ENCODE results near the gene STAG2. TPM values are rescaled to one million over a fixed set of nuclear protein-coding genes. Genes with fewer than 3 reads are reported as not detected.
A peak's percentile ranks its signal among the peaks of the same experiment; 100 is the strongest.

STAG2 gene
- polyA plus RNA-seq, 1 donor (not counting 4 experiments of a cell fraction or from before 2014, with no cell fraction given) = 42.9 TPM

DNA sequence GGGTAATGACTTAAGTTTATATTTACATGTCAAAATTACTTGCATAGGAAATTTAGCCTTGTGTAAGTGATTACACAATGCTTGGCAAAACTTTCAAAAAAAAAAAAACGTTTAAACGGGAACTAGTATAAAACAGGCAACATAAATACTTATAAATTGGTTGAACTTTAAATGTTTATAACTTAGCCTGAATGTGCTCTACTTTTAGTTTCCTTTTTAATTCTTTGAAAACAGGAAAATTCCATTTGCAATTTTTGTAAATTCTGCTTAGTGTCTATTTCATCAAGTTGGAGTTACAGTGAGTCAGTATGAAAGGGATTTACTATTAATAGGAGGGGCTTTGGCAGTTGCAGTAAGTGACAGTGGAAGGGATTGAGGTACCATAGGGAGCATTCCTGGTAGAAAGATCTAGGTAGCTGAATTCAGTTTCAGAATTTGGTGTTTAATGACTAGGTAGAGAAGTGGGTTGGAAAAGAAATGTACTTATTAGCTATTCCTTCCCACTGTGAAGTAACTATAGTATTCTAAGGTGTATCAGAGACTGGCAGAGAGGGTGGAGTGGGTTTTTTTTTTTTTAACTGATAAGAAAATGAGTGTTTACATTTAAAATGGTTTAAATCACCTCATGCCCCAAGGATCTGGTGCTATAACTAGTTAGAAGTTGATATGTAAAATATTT, 2.8 kb downstream of the STAG2 start:
- Histone ChIP-seq H3K9me3 (ENCODE audit: control insufficient read depth, low read depth, low read length) (no peaks in the 10 kb centered on the region), H3K79me2 (ENCODE audit: control insufficient read depth, insufficient read depth, low read length) (peaks cover 60% of the 10 kb centered on the region), H2AFZ (ENCODE audit: control insufficient read depth, low read length) (no peak overlapping the region), H3K4me2 (ENCODE audit: control insufficient read depth, extremely low read depth, insufficient read depth, low read depth, low read length) (peak overlapping the region; percentile 64), H3K36me3 (ENCODE audit: control insufficient read depth in 2 of 2, extremely low read depth in 1 of 2, insufficient read depth in 2 of 2, low read length in 2 of 2) (no peaks in the 10 kb centered on the region), H3K4me1 (ENCODE audit: control insufficient read depth, extremely low read depth, insufficient read depth, low read length) (peaks cover 5% of the 10 kb centered on the region), H3K4me3 (ENCODE audit: control insufficient read depth in 2 of 3, extremely low read depth in 1 of 3, insufficient read depth in 2 of 3, low read depth in 1 of 3, low read length in 3 of 3) (peak overlapping the region in 1 of 3 experiments; percentile 29), H4K20me1 (ENCODE audit: control insufficient read depth, extremely low read depth, insufficient read depth, low read length) (no peaks in the 10 kb centered on the region), H3K9me1 (ENCODE audit: control insufficient read depth, extremely low read depth, insufficient read depth, low read length) (no peaks in the 10 kb centered on the region), H3K27ac (ENCODE audit: control insufficient read depth, insufficient read depth, low read length) (peak overlapping the region; percentile 87), H3K27me3 (ENCODE audit: control insufficient read depth, extremely low read depth, insufficient read depth, low read length) (no peaks in the 10 kb centered on the region), H3K9ac (ENCODE audit: control insufficient read depth, extremely low read depth, insufficient read depth, low read length) (peak overlapping the region; percentile 98)
- FAIRE-seq (no peak), DNase-seq (ENCODE audit: low read depth, low spot score) (no peak)
- TF ChIP-seq, protein P1, sequence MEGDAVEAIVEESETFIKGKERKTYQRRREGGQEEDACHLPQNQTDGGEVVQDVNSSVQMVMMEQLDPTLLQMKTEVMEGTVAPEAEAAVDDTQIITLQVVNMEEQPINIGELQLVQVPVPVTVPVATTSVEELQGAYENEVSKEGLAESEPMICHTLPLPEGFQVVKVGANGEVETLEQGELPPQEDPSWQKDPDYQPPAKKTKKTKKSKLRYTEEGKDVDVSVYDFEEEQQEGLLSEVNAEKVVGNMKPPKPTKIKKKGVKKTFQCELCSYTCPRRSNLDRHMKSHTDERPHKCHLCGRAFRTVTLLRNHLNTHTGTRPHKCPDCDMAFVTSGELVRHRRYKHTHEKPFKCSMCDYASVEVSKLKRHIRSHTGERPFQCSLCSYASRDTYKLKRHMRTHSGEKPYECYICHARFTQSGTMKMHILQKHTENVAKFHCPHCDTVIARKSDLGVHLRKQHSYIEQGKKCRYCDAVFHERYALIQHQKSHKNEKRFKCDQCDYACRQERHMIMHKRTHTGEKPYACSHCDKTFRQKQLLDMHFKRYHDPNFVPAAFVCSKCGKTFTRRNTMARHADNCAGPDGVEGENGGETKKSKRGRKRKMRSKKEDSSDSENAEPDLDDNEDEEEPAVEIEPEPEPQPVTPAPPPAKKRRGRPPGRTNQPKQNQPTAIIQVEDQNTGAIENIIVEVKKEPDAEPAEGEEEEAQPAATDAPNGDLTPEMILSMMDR (optimal IDR thresholded peaks at IDR 0.05 in 1 of 3, IDR thresholded peaks at IDR 0.05 in 1 of 3, conservative IDR thresholded peaks at IDR 0.05 in 1 of 3; ENCODE audit: extremely low read depth in 1 of 3, insufficient read depth in 2 of 3, low read length in 3 of 3) = no peak
- no peak for TF ChIP-seq EZH2 (IDR thresholded peaks at IDR 0.05; ENCODE audit: low read length)
- dilution Hi-C loops (cut with MboI; ENCODE audit: extremely low pct_ligation_motif_present, low sequenced_read_pairs) = no loop called here

DNA sequence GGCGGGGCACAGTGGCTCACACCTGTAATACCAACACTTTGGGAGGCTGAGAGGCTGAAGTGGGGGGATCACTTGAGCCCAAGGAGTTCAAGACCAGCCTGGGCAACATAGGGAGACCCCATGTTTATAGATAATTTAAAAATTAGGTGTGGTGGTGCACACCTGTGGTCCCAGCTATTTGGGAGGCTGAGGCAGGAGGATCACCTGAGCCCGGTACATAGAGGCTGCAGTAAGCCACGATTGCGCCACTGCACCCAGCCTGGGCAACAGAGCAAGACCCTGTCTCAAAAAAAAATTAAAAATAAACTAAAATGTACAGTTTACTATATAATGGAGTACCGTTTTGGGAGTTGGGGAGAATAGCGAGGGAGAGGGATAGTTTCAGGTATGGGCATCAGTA, 4.2 kb downstream of the STAG2 start:
- Histone ChIP-seq H3K36me3 (ENCODE audit: control insufficient read depth in 2 of 2, extremely low read depth in 1 of 2, insufficient read depth in 2 of 2, low read length in 2 of 2) (no peaks in the 10 kb centered on the region), H3K9me3 (ENCODE audit: control insufficient read depth, low read depth, low read length) (no peaks in the 10 kb centered on the region), H3K4me3 (ENCODE audit: control insufficient read depth in 2 of 3, extremely low read depth in 1 of 3, insufficient read depth in 2 of 3, low read depth in 1 of 3, low read length in 3 of 3) (no peak overlapping the region), H4K20me1 (ENCODE audit: control insufficient read depth, extremely low read depth, insufficient read depth, low read length) (no peaks in the 10 kb centered on the region), H3K4me2 (ENCODE audit: control insufficient read depth, extremely low read depth, insufficient read depth, low read depth, low read length) (no peak overlapping the region), H3K9me1 (ENCODE audit: control insufficient read depth, extremely low read depth, insufficient read depth, low read length) (no peaks in the 10 kb centered on the region), H3K4me1 (ENCODE audit: control insufficient read depth, extremely low read depth, insufficient read depth, low read length) (peaks cover 5% of the 10 kb centered on the region), H3K27ac (ENCODE audit: control insufficient read depth, insufficient read depth, low read length) (no peak overlapping the region), H3K9ac (ENCODE audit: control insufficient read depth, extremely low read depth, insufficient read depth, low read length) (no peak overlapping the region), H2AFZ (ENCODE audit: control insufficient read depth, low read length) (no peak overlapping the region), H3K79me2 (ENCODE audit: control insufficient read depth, insufficient read depth, low read length) (peaks cover 66% of the 10 kb centered on the region), H3K27me3 (ENCODE audit: control insufficient read depth, extremely low read depth, insufficient read depth, low read length) (no peaks in the 10 kb centered on the region)
- FAIRE-seq = no peak
- DNase-seq (ENCODE audit: low read depth, low spot score) = no peak
- dilution Hi-C loops (cut with MboI; ENCODE audit: extremely low pct_ligation_motif_present, low sequenced_read_pairs) = no loop called here
- TF ChIP-seq EZH2 (IDR thresholded peaks at IDR 0.05; ENCODE audit: low read length) = no peak
- TF ChIP-seq, protein P1 (optimal IDR thresholded peaks at IDR 0.05 in 1 of 3, IDR thresholded peaks at IDR 0.05 in 1 of 3, conservative IDR thresholded peaks at IDR 0.05 in 1 of 3; ENCODE audit: extremely low read depth in 1 of 3, insufficient read depth in 2 of 3, low read length in 3 of 3) = no peak

Measured in keratinocyte (primary cell).